ENCODE measurements around the gene BCCIP. TPM values are rescaled to one million over a fixed set of nuclear protein-coding genes. Genes with fewer than 3 reads are reported as not detected.
A peak's percentile ranks its signal among the peaks of the same experiment; 100 is the strongest.

BCCIP gene
- total RNA-seq (46.2 TPM), polyA plus RNA-seq (ENCODE audit: insufficient read depth, low read depth, low replicate concordance) (71.3 TPM)
- long read RNA-seq, donor 1, transcript BCCIP-202 (7 exons, 2,337 nt), result major isoform, 8 of 79 reads
- long read RNA-seq, donor 1, transcript BCCIP-203 (8 exons, 1,433 nt), result minor isoform, 5 of 79 reads
- long read RNA-seq, donor 1, transcript BCCIP-201 (7 exons, 1,236 nt), result minor isoform, 5 of 79 reads
- long read RNA-seq, donor 1, partial matches to known transcripts, result 61 of 79 reads
- long read RNA-seq, donor 1, other reads (novel, unspliced or antisense), result 0 of 79 reads
- long read RNA-seq, donor 2, transcript BCCIP-203 (8 exons, 1,433 nt), result minor isoform, 9 of 63 reads
- long read RNA-seq, donor 2, transcript BCCIP-201 (7 exons, 1,236 nt), result minor isoform, 7 of 63 reads
- long read RNA-seq, donor 2, transcript BCCIP-202 (7 exons, 2,337 nt), result major isoform, 11 of 63 reads
- long read RNA-seq, donor 2, partial matches to known transcripts, result 36 of 63 reads
- long read RNA-seq, donor 2, other reads (novel, unspliced or antisense), result 0 of 63 reads
- long read RNA-seq, donor 3, transcript BCCIP-202 (7 exons, 2,337 nt), result minor isoform, 8 of 42 reads
- long read RNA-seq, donor 3, transcript BCCIP-203 (8 exons, 1,433 nt), result major isoform, 14 of 42 reads
- long read RNA-seq, donor 3, transcript BCCIP-201 (7 exons, 1,236 nt), result minor isoform, 9 of 42 reads
- long read RNA-seq, donor 3, partial matches to known transcripts, result 11 of 42 reads
- long read RNA-seq, donor 3, other reads (novel, unspliced or antisense), result 0 of 42 reads
- long read RNA-seq, donor 4, transcript BCCIP-201 (7 exons, 1,236 nt), result minor isoform, 6 of 56 reads
- long read RNA-seq, donor 4, transcript BCCIP-203 (8 exons, 1,433 nt), result minor isoform, 8 of 56 reads
- long read RNA-seq, donor 4, transcript BCCIP-202 (7 exons, 2,337 nt), result major isoform, 21 of 56 reads
- long read RNA-seq, donor 4, partial matches to known transcripts, result 21 of 56 reads
- long read RNA-seq, donor 4, other reads (novel, unspliced or antisense), result 0 of 56 reads
- long read RNA-seq, donor 5, partial matches to known transcripts, result 0 of 3 reads
- long read RNA-seq, donor 5, other reads (novel, unspliced or antisense), result 0 of 3 reads
- long read RNA-seq, donor 6, transcript BCCIP-202 (7 exons, 2,337 nt), result minor isoform, 8 of 98 reads
- long read RNA-seq, donor 6, transcript BCCIP-203 (8 exons, 1,433 nt), result major isoform, 19 of 98 reads
- long read RNA-seq, donor 6, transcript BCCIP-201 (7 exons, 1,236 nt), result minor isoform, 13 of 98 reads
- long read RNA-seq, donor 6, partial matches to known transcripts, result 58 of 98 reads
- long read RNA-seq, donor 6, other reads (novel, unspliced or antisense), result 0 of 98 reads
- long read RNA-seq, donor 7, transcript BCCIP-202 (7 exons, 2,337 nt), result major isoform, 16 of 48 reads
- long read RNA-seq, donor 7, transcript BCCIP-201 (7 exons, 1,236 nt), result minor isoform, 15 of 48 reads
- long read RNA-seq, donor 7, transcript BCCIP-203 (8 exons, 1,433 nt), result minor isoform, 5 of 48 reads
- long read RNA-seq, donor 7, partial matches to known transcripts, result 4 of 48 reads
- long read RNA-seq, donor 7, other reads (novel, unspliced or antisense), result 8 of 48 reads
- long read RNA-seq, donor 8, transcript BCCIP-201 (7 exons, 1,236 nt), result major isoform, 8 of 89 reads
- long read RNA-seq, donor 8, transcript BCCIP-202 (7 exons, 2,337 nt), result minor isoform, 6 of 89 reads
- long read RNA-seq, donor 8, partial matches to known transcripts, result 71 of 89 reads
- long read RNA-seq, donor 8, other reads (novel, unspliced or antisense), result 0 of 89 reads
- long read RNA-seq, donor 9, partial matches to known transcripts, result 0 of 14 reads
- long read RNA-seq, donor 9, other reads (novel, unspliced or antisense), result 6 of 14 reads
- long read RNA-seq, donor 10, transcript BCCIP-201 (7 exons, 1,236 nt), result minor isoform, 7 of 22 reads
- long read RNA-seq, donor 10, transcript BCCIP-202 (7 exons, 2,337 nt), result minor isoform, 6 of 22 reads
- long read RNA-seq, donor 10, transcript BCCIP-203 (8 exons, 1,433 nt), result major isoform, 9 of 22 reads
- long read RNA-seq, donor 10, partial matches to known transcripts, result 0 of 22 reads
- long read RNA-seq, donor 10, other reads (novel, unspliced or antisense), result 0 of 22 reads

GRCh38 chr10:125822878-125823662 lies at the start of gene BCCIP, which contains the start of gene UROS:
BCCIP (plus strand) TSS chr10:125823546; CDS start chr10:125823558, 12 bp downstream.
UROS (minus strand) TSS chr10:125823258; CDS start chr10:125816499, 6,759 bp downstream.
- FAIRE-seq, result no peak

GRCh38 chr10:125773687-125774543 lies 49.4 kb upstream of the BCCIP start:
- Histone ChIP-seq H3K27ac (ENCODE audit: low read depth in 2 of 2, low read length in 2 of 2) (no peak overlapping the region), H3K36me3 (ENCODE audit: control insufficient read depth in 2 of 3, insufficient read depth in 3 of 3, low read length in 3 of 3) (no peaks in the 10 kb centered on the region), H3K9me3 (ENCODE audit: control insufficient read depth in 2 of 3, insufficient read depth in 1 of 3, low read length in 3 of 3) (no peaks in the 10 kb centered on the region), H3K4me1 (ENCODE audit: control insufficient read depth in 2 of 3, insufficient read depth in 2 of 3, low read depth in 1 of 3, low read length in 3 of 3) (no peaks in the 10 kb centered on the region), H3K9ac (ENCODE audit: low read length in 3 of 3) (no peak overlapping the region), H3K27me3 (ENCODE audit: control insufficient read depth, insufficient read depth, low read length) (no peaks in the 10 kb centered on the region), H3K4me3 (ENCODE audit: low read length in 3 of 3) (no peak overlapping the region)
- intact Hi-C loops (cut with DNase I), result no loop called here
- no peak for TF ChIP-seq CTCF (IDR thresholded peaks at IDR 0.05; ENCODE audit: borderline replicate concordance, extremely low read depth, insufficient read depth)
- DNase-seq (no peak), FAIRE-seq (no peak)

More at GRCh38 chr10:125822878-125823662, at the start of gene BCCIP, which contains the start of gene UROS:
- Histone ChIP-seq H3K9me3 (ENCODE audit: control insufficient read depth in 2 of 3, insufficient read depth in 1 of 3, low read length in 3 of 3) (no peaks in the 10 kb centered on the region), H3K4me1 (ENCODE audit: control insufficient read depth in 2 of 3, insufficient read depth in 2 of 3, low read depth in 1 of 3, low read length in 3 of 3) (peaks cover 0 to 18% (median 15%) of the 10 kb centered on the region in 3 donors), H3K27ac (ENCODE audit: low read depth in 2 of 2, low read length in 2 of 2) (peak within 1 kb of the TSS; percentile 97 to 99), H3K4me3 (ENCODE audit: low read length in 3 of 3) (peak within 1 kb of the TSS; percentile 98 to 100 (median 99)), H3K27me3 (ENCODE audit: control insufficient read depth, insufficient read depth, low read length) (no peaks in the 10 kb centered on the region), H3K9ac (ENCODE audit: low read length in 3 of 3) (peak within 1 kb of the TSS; percentile 90 to 100 (median 94)), H3K36me3 (ENCODE audit: control insufficient read depth in 2 of 3, insufficient read depth in 3 of 3, low read length in 3 of 3) (peaks cover 2 to 10% (median 2%) of the 10 kb centered on the region in 3 donors)
- peak; percentile 90 to 97 (median 95) for DNase-seq
- intact Hi-C loops (cut with DNase I), result no loop called here
- no peak for TF ChIP-seq CTCF (IDR thresholded peaks at IDR 0.05; ENCODE audit: borderline replicate concordance, extremely low read depth, insufficient read depth)

Data from kidney (tissue), 22 donors.